Coronary artery (tissue), 2 donors: ENCODE measurements around the gene MAP3K7.

Experiments
- DNase-seq: peaks from one replicate; pipeline ENCODE4 v3.0.0-alpha.2; 2017; ENCODE audit warnings: low spot score
- H3K27ac ChIP-seq, 2 donors: fragments of 200-600 bp; sonication (generic); one replicate each; pipeline ENCODE4 v1.5.1; 2016 to 2019
- H3K4me3 ChIP-seq: fragments of 200-600 bp; sonication (generic); 2 replicates; pipeline ENCODE4 v1.5.1; 2016; ENCODE audit warnings: mild to moderate bottlenecking, moderate library complexity
- CTCF ChIP-seq: fragments of 200-600 bp; sonication (generic); IDR thresholded peaks from one replicate; pipeline ENCODE4 v1.5.1; 2019; ENCODE audit warnings: antibody characterized with exemption

The MAP3K7 gene

GRCh38 chr6:90468080-90468479, 118.8 kb downstream of the MAP3K7 start:
- DNase-seq = no peak
- no peak overlapping the region for H3K4me3 ChIP-seq
- no peak for TF ChIP-seq CTCF
- no peak overlapping the region for H3K27ac ChIP-seq

DNA sequence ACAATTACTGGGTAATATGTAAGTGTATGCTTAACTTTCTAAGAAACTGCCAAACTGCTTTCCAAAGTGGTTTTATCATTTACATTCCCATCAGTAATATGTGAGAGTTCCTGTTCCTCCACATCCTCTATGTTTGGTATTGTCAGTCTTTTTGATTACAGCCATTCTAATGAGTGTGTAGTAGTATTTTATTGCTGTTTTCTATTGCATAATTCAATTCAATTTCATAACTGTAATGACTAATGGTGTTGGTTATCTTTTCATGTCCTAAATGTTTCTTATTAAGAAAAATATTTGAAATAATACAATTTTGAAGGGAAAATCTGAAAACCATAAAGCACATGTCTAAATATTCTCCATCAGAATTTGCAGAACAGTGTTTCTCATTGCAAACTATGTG, 119.3 kb downstream of the MAP3K7 start:
- Histone ChIP-seq H3K27ac (no peak overlapping the region), H3K4me3 (no peak overlapping the region)
- TF ChIP-seq CTCF = no peak
- DNase-seq = no peak

GRCh38 chr6:90466154-90466940, 120.5 kb downstream of the MAP3K7 start:
- DNase-seq = no peak
- Histone ChIP-seq H3K4me3 (no peak overlapping the region), H3K27ac (no peak overlapping the region)
- no peak for TF ChIP-seq CTCF

DNA sequence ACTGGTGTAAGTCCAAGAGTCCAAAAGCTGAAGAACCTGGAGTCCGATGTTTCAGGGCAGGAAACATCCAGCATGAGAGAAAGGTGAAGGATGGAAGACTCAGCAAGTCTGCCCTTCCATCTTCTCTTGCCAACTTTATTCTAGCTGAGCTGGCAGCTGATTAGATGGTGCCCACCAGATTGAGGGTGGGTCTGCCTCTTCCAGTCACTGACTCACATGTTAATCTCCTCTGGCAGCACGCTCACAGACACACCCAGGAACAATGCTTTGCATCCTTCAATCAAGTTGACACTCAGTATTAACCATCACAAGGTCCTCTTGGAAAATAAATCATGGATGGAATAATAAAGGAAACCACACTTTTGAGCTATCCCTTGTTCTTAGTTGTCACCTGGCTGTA, 121.2 kb downstream of the MAP3K7 start:
- H3K4me3 ChIP-seq = no peak overlapping the region
- DNase-seq = no peak
- H3K27ac ChIP-seq = no peak overlapping the region
- no peak for TF ChIP-seq CTCF

GRCh38 chr6:90464507-90464906, 122.4 kb downstream of the MAP3K7 start:
- DNase-seq = no peak
- no peak for TF ChIP-seq CTCF
- no peak overlapping the region for H3K27ac ChIP-seq
- H3K4me3 ChIP-seq = no peak overlapping the region

DNA sequence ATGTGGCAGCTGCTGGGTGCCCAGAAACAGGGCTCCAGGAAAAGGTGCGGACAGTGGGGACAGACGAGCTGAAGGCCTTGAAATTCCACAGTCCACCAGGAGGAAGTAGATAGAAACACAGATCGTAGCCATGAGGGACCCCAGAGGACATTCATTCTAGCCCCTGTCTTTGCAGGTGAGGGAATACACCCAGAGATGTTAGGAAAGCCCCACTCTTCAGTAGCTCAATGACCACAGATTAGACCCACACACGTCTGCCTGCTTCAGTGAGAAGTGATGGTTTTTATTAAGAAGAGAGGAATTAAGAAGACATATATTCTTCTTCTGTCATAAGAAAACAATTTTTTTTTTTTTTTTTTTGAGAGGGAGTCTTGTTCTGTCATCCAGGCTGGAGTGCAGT, 123.0 kb downstream of the MAP3K7 start:
- Histone ChIP-seq H3K27ac (no peak overlapping the region), H3K4me3 (no peak overlapping the region)
- DNase-seq = no peak
- TF ChIP-seq CTCF = no peak
